NOMO-1 treated with dmso at 0.1 percent for 144 hours (cell line): ENCODE results near the gene FAM136A.
A peak's percentile ranks its signal among the peaks of the same experiment; 100 is the strongest.
"Not testable (repeated sequence)": the region's sequence is repeated elsewhere in the genome, so short reads cannot be mapped to it uniquely, and the experiment has no call there.

ENCODE experiments used
- DNase-seq: peaks from one replicate; lab custom pipeline; 2025; ENCODE audit not compliant: unreplicated experiment; lab: John Stamatoyannopoulos, UW

The FAM136A gene

DNA sequence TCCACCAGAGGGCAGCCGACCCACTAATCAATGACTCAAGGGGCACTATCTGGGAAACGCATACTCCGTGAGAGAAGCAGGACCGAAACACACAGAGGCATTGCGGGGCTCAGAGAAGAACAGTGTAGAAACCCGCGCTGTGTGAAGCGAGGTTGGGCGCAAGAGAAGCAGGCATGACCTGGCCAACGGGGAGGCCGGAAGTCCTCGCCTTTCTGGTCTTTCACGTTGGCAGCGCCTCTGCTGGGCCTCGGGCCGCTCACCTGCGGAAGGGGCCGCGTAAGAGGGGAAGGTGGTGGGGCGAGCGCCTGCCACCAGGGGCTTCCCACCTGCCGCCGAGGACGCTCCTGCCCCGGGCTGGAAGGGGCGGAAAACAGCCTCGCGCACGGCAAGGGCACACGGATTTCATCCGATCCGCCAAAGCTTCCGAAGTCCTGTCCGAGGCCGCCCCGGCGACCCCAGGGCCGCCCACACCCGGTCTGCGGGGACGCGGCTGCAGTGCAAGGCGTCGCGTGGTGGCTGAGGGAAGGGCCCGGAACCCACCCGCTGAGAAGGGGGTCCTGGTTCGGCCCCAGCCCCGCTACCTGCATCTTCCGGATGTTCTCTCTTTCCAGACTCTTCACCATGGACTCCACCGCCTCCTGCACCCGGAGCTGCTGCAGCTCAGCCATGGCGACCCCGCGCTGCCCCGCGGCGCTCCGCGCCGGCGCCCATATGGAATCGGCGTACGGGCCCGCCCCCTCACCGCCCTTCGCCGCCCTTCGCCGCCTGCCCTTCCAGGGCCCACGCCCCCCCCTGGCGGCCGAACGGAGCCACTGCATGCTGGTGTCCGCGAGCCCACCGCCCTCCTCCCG is at the start of gene FAM136A:
TSS of gene FAM136A (minus strand) at position 724 of the 851 bp plus-strand sequence. CDS start at position 668, 56 bp downstream.
- DNase-seq: peak; percentile 75

- DNase-seq: no peak
Observed at GRCh38 chr2:70349921-70350685, 48.2 kb upstream of the FAM136A start.

GRCh38 chr2:70347831-70348230 is 46.0 kb upstream of the FAM136A start:
- DNase-seq: no peak

- DNase-seq: no peak
Observed at GRCh38 chr2:70344195-70344594, 42.3 kb upstream of the FAM136A start.

- no peak for DNase-seq
Observed at GRCh38 chr2:70341477-70341765, 39.6 kb upstream of the FAM136A start.

- DNase-seq: peak; percentile 12
Observed at GRCh38 chr2:70340761-70341476, 39.1 kb upstream of the FAM136A start.

- DNase-seq: no peak
Observed at GRCh38 chr2:70340075-70340474, 38.2 kb upstream of the FAM136A start.

DNA sequence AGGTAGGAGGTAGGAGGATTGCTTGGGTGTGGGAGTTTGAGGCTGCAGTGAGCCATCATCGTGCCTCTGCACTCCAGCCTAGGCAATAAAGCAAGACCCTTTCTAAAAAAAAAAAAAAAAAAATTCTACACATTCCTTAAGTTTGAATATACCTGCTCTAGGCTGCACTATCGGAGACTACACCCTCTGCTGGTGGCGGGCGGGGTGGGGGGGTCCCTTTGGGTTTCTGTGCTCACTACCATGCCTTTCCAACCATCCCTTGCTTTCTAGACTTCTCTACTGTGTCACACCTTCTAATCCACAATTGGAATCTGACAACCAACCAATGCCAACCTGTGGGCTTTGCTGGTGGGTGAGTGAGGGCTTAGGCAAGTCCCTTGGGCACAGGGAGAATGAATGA is 34.7 kb upstream of the FAM136A start:
- no peak for DNase-seq

GRCh38 chr2:70331012-70331411 is 29.1 kb upstream of the FAM136A start:
- no peak for DNase-seq

- no peak for DNase-seq
Observed at GRCh38 chr2:70330476-70330875, 28.6 kb upstream of the FAM136A start.

GRCh38 chr2:70328921-70329561 is 27.2 kb upstream of the FAM136A start:
- no peak for DNase-seq

DNA sequence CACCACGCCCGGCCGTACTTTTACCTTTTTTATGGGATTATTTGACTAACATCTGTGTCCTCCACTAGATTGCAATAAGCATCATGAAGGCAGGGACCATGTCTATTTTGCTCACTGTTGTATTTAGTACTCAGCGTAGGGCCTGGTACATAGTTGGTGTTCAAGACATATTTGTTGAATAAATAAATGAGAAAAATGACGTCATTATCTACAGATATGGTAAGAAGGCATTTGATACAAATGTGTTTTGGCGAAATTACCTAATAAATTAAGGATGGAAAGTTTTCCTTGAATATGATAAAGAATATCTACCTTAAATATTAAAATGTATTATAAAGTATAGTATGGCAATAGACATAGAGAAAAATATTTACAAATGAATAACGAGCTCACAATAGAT is 24.0 kb upstream of the FAM136A start:
- no peak for DNase-seq

DNA sequence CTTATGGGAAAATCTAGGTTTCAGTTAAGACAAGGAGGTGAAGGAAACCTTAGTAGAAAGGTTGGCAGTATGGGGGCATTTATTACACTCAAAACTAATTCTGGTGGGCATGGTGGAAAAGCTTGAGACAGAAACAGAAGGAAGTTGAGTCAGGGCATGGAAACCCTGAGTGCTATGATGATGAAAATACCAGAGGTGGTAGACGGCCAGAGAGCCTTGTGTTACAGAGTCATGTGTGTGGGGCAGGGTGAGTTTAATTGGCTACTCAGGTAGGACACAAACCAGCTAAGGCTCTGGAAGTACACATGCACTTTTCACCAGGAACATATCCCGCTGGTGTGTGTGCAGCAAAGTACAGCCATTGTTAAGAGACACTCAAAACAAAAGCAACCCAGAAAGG is 20.7 kb upstream of the FAM136A start:
- DNase-seq: no peak

- peak; percentile 10 for DNase-seq
Observed at GRCh38 chr2:70321370-70321769, 19.5 kb upstream of the FAM136A start.

DNA sequence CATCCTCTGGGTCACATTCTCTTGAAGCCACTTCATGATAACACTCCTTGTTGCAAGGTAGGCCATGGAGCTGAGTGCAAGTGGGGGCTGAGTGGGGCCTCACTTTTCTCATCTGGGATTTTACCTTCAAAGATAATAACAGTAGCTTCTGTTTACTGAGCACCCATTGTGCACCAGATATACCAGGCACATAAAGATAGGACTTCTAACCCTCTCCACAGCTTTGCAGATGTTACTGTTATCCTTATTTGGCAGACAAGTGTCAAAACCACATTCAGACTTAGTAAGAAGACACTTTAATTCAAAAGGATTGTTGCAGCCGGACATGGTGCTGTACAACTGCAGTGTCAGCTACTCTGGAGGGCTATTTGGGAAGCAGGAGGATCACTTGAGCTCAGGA is 12.8 kb upstream of the FAM136A start:
- DNase-seq: no peak

GRCh38 chr2:70312560-70312959 is 10.7 kb upstream of the FAM136A start:
- DNase-seq: no peak

DNA sequence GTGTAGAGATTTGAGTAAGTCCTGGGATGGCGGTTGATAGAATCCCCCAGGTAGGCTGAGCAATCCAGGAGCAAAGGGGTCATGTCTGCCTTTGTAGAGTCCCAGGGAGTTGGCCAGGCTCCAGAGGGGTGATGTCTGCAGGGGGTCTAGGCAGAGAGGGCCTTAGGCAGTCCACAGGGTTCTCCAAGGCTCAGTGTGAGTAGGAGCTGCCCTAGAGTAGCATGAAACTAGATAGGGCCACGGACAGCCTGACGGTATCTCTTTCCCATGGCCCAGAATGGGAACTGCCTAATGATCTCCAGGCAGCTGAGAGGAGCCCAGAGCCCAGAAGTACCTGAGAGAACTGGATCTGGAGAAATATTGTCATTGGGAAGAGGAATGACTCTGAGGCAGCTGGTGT is 9.0 kb upstream of the FAM136A start:
- DNase-seq: no peak

GRCh38 chr2:70305531-70305930 is 3.7 kb upstream of the FAM136A start:
- no peak for DNase-seq

DNA sequence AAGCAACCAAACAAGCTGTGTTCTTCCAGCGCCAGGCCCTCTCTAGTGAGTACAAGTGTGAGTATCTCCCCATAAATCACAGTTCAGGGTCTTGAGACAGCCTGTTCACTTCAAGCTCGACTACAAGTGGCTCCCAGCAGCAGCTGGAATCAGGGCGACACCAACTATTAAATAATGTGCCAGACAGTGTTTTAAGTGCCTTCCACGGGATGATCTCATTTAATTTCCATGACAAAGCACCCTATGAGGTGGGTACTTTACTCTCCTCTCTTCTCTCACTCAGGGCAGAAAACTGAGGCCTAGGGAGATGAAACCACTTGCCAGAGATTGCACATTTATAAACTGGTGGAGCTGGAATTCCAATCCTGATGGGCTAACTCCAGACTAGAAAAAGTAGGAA is 2.6 kb upstream of the FAM136A start:
- no peak for DNase-seq

- DNase-seq: no peak
Observed at GRCh38 chr2:70303186-70303585, 1.3 kb upstream of the FAM136A start.

- not testable (repeated sequence) for DNase-seq
Observed at GRCh38 chr2:70302195-70302546, 304 bp upstream of the FAM136A start.
